Stimulated activated CD8-positive, alpha-beta memory T cell treated with anti-CD3 and anti-CD28 coated beads, Interleukin-15, amount 100 ng/mL, for 1 hour (primary cell): Measurements from ENCODE around the gene ZFAND4.
"Not testable (repeated sequence)": the region's sequence is repeated elsewhere in the genome, so short reads cannot be mapped to it uniquely, and the experiment has no call there.

Source experiments
- DNase-seq: peaks from one replicate; pipeline ENCODE4 v3.0.0-alpha.2; 2020; ENCODE audit warnings: low read depth

ZFAND4 gene

GRCh38 chr10:45589868-45590267, 82.7 kb downstream of the ZFAND4 start:
- DNase-seq, result no peak

- no peak for DNase-seq
Observed at GRCh38 chr10:45589009-45589408, 83.6 kb downstream of the ZFAND4 start.

GRCh38 chr10:45586028-45586824, 86.3 kb downstream of the ZFAND4 start:
- no peak for DNase-seq

- DNase-seq, result no peak
Observed at GRCh38 chr10:45585131-45585530, 87.4 kb downstream of the ZFAND4 start.

GRCh38 chr10:45582386-45582781, 90.2 kb downstream of the ZFAND4 start:
- DNase-seq, result no peak

- no peak for DNase-seq
Observed at GRCh38 chr10:45581582-45582385, 90.8 kb downstream of the ZFAND4 start.

- DNase-seq, result no peak
Observed at GRCh38 chr10:45581216-45581549, 91.4 kb downstream of the ZFAND4 start.

GRCh38 chr10:45580371-45581215, 92.0 kb downstream of the ZFAND4 start:
- DNase-seq, result no peak

- DNase-seq, result no peak
Observed at GRCh38 chr10:45578384-45578971, 94.1 kb downstream of the ZFAND4 start.

- no peak for DNase-seq
Observed at GRCh38 chr10:45575966-45576597, 96.5 kb downstream of the ZFAND4 start.

GRCh38 chr10:45575032-45575761, 97.4 kb downstream of the ZFAND4 start:
- not testable (repeated sequence) for DNase-seq

- DNase-seq, result no peak
Observed at GRCh38 chr10:45569471-45569870, 103.1 kb downstream of the ZFAND4 start.

- no peak for DNase-seq
Observed at GRCh38 chr10:45566415-45566814, 106.2 kb downstream of the ZFAND4 start.
